ENCODE data around the gene SLC6A13. TPM values are rescaled to one million over a fixed set of nuclear protein-coding genes. Genes with fewer than 3 reads are reported as not detected.

SLC6A13 gene
- total and polyA plus RNA-seq, 8 donors = not detected

DNA sequence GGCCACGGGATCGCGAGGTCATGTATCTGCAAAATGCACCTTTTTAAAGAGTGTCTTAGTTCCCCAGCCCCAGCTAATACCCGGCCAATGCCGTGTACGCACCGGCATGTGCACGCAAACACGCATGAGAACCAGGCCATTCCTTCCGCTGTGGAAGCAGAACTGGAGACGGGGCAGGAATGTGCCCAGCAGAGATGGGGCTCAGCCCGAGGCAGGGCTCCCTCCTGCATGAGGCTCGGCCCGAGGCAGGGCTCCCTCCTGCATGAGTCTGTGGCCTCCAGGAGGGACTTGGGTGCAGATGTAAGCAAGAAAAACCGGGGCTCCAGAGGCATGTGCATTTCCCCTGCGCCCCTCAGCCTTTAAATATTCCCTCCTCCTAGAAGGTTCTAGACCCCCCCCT, 86.9 kb downstream of the SLC6A13 start:
- no peaks in the 10 kb centered on the region for H3K9me3 ChIP-seq
- no peak for DNase-seq
- H3K4me1 ChIP-seq = peaks cover 0 to 43% (median 13%) of the 10 kb centered on the region in 4 donors
- no peak overlapping the region for H3K27ac ChIP-seq
- intact Hi-C loops (cut with DNase I; ENCODE audit: low total_unique reads) = no loop called here
- WGBS, 5 donors = 79 to 87% (median 82%) methylated on average over 11 to 16 of the region's 16 CpGs
- H3K36me3 ChIP-seq = no peaks in the 10 kb centered on the region
- TF ChIP-seq POLR2AphosphoS5 (IDR thresholded peaks at IDR 0.05) (no peak), EP300 (IDR thresholded peaks at IDR 0.05) (no peak), POLR2A (IDR thresholded peaks at IDR 0.05) (no peak)
- TF ChIP-seq, protein P1, sequence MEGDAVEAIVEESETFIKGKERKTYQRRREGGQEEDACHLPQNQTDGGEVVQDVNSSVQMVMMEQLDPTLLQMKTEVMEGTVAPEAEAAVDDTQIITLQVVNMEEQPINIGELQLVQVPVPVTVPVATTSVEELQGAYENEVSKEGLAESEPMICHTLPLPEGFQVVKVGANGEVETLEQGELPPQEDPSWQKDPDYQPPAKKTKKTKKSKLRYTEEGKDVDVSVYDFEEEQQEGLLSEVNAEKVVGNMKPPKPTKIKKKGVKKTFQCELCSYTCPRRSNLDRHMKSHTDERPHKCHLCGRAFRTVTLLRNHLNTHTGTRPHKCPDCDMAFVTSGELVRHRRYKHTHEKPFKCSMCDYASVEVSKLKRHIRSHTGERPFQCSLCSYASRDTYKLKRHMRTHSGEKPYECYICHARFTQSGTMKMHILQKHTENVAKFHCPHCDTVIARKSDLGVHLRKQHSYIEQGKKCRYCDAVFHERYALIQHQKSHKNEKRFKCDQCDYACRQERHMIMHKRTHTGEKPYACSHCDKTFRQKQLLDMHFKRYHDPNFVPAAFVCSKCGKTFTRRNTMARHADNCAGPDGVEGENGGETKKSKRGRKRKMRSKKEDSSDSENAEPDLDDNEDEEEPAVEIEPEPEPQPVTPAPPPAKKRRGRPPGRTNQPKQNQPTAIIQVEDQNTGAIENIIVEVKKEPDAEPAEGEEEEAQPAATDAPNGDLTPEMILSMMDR (IDR thresholded peaks at IDR 0.05) = no peak
- peaks cover 2 to 88% (median 22%) of the 10 kb centered on the region in 3 donors for H3K27me3 ChIP-seq
- no peak overlapping the region for H3K4me3 ChIP-seq

DNA sequence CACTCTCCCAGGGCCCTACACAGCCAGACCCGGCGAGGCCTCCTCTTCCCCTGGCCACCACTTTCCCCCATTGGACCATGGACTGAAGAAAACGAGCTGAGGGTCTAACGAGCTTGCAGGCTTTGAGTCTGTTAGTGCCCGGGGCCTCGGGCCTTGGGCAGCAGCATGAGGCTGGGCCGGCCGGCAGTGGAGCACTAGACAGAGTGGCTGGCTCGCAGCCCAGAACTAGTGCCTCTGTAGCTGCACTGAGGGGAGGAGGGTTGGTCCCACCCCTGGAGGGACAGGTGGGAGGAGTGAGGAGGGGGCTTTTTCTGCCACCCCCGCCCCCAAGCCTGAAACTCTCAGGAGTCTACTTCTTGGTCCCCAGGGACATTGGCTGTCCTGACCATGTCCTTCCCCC, 87.4 kb downstream of the SLC6A13 start:
- Histone ChIP-seq H3K4me3 (no peak overlapping the region), H3K27me3 (peaks cover 2 to 88% (median 22%) of the 10 kb centered on the region in 3 donors), H3K4me1 (peaks cover 0 to 43% (median 13%) of the 10 kb centered on the region in 4 donors), H3K9me3 (no peaks in the 10 kb centered on the region), H3K36me3 (no peaks in the 10 kb centered on the region), H3K27ac (no peak overlapping the region)
- TF ChIP-seq EP300 (IDR thresholded peaks at IDR 0.05) (no peak), POLR2A (IDR thresholded peaks at IDR 0.05) (no peak), POLR2AphosphoS5 (IDR thresholded peaks at IDR 0.05) (no peak)
- TF ChIP-seq, protein P1 (IDR thresholded peaks at IDR 0.05) = no peak
- WGBS, 5 donors = 25 to 46% (median 35%) methylated on average over 10 of the region's 10 CpGs
- DNase-seq = peak in 1 of 2 donors; percentile 62
- intact Hi-C loops (cut with DNase I; ENCODE audit: low total_unique reads) = no loop called here

GRCh38 chr12:174596-174995, 88.0 kb downstream of the SLC6A13 start:
- Histone ChIP-seq H3K9me3 (no peaks in the 10 kb centered on the region), H3K27ac (no peak overlapping the region), H3K27me3 (peaks cover 2 to 84% (median 22%) of the 10 kb centered on the region in 3 donors), H3K4me1 (peaks cover 0 to 39% (median 13%) of the 10 kb centered on the region in 4 donors), H3K4me3 (no peak overlapping the region), H3K36me3 (no peaks in the 10 kb centered on the region)
- intact Hi-C loops (cut with DNase I; ENCODE audit: low total_unique reads) = no loop called here
- TF ChIP-seq EP300 (IDR thresholded peaks at IDR 0.05) = no peak
- TF ChIP-seq POLR2AphosphoS5 (IDR thresholded peaks at IDR 0.05) = no peak
- TF ChIP-seq, protein P1 (IDR thresholded peaks at IDR 0.05) = no peak
- TF ChIP-seq POLR2A (IDR thresholded peaks at IDR 0.05) = no peak
- DNase-seq = no peak
- WGBS, 5 donors = 66 to 79% (median 73%) methylated on average over 15 to 23 of the region's 23 CpGs

GRCh38 chr12:174124-174523, 88.5 kb downstream of the SLC6A13 start:
- 68 to 82% (median 74%) methylated on average over 6 of the region's 6 CpGs for WGBS, 5 donors
- Histone ChIP-seq H3K4me1 (peaks cover 0 to 34% (median 13%) of the 10 kb centered on the region in 4 donors), H3K4me3 (no peak overlapping the region), H3K36me3 (no peaks in the 10 kb centered on the region), H3K27me3 (peaks cover 2 to 79% (median 22%) of the 10 kb centered on the region in 3 donors), H3K9me3 (no peaks in the 10 kb centered on the region), H3K27ac (no peak overlapping the region)
- intact Hi-C loops (cut with DNase I; ENCODE audit: low total_unique reads) = no loop called here
- TF ChIP-seq, protein P1 (IDR thresholded peaks at IDR 0.05) = no peak
- no peak for TF ChIP-seq POLR2A (IDR thresholded peaks at IDR 0.05)
- no peak for TF ChIP-seq POLR2AphosphoS5 (IDR thresholded peaks at IDR 0.05)
- TF ChIP-seq EP300 (IDR thresholded peaks at IDR 0.05) = no peak
- no peak for DNase-seq
